HPDE6-E6E7 (cell line): ENCODE measurements around the gene ZNF518A.
"Not testable (repeated sequence)": the region's sequence is repeated elsewhere in the genome, so short reads cannot be mapped to it uniquely, and the experiment has no call there.

Source experiments
- DNase-seq: peaks from one replicate; pipeline ENCODE4 v3.0.0; 2011; ENCODE audit warnings: missing footprints; ENCODE audit errors: extremely low spot score

The ZNF518A gene

DNA sequence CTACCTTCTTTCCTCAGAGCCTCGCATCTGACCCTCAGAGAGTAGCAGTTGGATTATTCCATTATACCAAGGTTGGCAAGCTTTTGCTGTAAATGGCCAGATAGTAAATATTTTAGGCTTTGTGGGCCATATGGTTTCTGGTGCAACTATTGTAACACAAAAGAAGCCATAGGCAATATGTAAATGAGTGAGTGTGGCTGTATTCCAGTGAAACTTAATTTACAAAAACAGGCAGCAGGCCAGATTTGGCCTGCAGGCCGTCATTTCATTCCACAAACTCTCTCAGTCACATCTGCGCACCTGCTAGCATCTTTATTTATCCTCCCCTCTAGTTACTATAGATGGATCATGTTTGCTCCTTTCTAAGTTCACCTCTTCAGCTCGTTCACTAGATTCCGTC is 6.7 kb downstream of the ZNF518A start:
- no peak for DNase-seq

GRCh38 chr10:96137567-96137966 is 7.5 kb downstream of the ZNF518A start:
- DNase-seq: no peak

DNA sequence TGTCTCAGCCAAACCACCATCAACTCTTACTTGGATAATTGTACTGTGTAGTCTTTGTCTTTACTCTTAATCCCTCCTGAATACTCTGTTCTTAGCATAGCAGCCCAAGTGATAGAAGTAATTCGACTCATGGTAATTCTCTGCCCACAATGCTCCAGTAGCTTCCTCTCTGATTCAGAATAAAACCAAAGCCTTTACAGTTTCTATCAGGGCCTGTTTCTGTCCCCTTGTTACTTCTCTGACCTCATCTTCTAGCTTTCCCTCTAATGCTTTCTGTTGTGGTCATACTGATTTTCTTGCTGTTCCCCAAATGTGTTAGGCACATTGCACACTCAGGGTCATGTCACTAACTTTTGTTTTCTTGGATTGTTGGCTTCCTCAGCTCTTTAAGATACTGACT is 8.0 kb downstream of the ZNF518A start:
- DNase-seq: no peak

DNA sequence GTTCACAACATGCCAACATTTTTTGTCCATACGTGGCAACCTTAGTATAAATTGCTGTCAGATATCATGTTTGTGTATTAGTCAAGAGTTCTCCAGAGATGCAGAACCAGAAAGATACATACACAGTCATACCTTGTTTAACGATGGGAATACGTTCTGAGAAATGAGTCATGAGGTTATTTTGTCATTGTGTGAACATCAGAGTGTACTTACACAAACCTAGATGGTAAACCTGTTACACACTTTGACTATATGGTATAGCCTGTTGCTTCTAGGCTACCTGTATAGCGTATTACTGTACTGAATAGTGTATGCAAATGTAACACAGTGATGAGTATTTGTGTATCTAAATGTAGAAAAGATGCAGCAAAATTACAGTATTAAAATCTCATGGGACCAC is 22.3 kb downstream of the ZNF518A start:
- no peak for DNase-seq

DNA sequence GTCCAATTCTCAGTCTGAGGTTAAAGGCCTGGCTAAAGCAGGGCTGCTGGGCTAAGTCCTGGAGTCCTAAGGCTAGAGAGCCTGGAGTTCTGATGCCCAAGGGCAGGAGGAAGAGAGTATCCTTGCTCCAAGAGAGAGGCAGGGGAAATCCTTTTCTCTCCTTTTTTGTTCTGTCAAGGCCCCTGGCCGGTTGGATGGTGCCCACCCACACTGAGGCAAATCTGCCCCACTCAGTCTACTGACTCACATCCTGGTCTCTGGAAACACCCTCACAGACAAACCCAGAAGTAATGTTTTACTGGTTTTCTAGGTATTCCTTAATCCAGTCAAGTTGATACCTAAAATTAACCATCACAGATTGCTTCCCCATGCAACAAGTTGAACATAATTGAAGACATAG is 23.0 kb downstream of the ZNF518A start:
- DNase-seq: no peak

GRCh38 chr10:96165726-96166125 is 35.6 kb downstream of the ZNF518A start:
- DNase-seq: no peak

DNA sequence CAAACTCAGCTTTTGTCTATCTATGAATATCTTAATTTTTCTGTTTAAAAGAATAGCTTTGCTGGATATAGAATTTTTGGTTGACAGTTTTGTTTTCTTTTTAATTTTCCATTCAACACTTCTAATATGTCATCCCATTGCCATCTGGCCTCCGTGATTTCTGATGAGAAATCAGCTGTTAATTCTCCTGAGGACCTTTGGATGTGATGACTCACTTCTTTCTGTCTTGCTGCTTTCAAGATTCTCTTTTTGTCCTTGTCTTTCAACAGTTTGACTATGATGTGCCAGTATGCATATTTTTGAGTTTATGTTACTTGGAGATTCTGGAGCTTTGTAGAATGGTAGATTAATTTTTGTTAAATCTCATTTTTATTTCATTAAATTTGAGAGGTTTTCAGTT is 38.4 kb downstream of the ZNF518A start:
- no peak for DNase-seq

DNA sequence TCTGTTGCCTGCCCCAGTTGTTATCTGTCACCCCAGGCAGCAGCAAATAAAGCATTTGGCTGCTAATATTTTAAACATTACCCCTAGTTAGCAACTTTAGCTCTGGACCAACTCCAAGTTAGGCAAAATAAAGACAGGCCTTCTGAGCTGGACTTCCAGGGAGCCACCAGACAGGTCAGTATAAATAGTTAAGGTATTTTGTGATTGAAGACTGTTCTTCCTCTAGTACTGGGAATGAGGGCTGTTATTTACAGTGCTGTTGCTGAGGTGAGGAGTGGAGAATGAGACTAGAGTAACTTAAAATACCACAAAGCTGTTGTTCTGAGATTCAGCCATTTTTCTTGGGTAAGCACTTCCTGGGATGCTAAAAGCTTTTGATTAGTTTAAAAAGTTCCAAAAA is 40.1 kb downstream of the ZNF518A start:
- DNase-seq: no peak

GRCh38 chr10:96172666-96173065 is 42.6 kb downstream of the ZNF518A start:
- no peak for DNase-seq

- no peak for DNase-seq
Measured at GRCh38 chr10:96176985-96177384, 46.9 kb downstream of the ZNF518A start.

GRCh38 chr10:96188421-96188820 is 58.3 kb downstream of the ZNF518A start:
- no peak for DNase-seq

- no peak for DNase-seq
Measured at GRCh38 chr10:96188916-96189315, 58.8 kb downstream of the ZNF518A start.

GRCh38 chr10:96189505-96189904 is 59.4 kb downstream of the ZNF518A start:
- not testable (repeated sequence) for DNase-seq

DNA sequence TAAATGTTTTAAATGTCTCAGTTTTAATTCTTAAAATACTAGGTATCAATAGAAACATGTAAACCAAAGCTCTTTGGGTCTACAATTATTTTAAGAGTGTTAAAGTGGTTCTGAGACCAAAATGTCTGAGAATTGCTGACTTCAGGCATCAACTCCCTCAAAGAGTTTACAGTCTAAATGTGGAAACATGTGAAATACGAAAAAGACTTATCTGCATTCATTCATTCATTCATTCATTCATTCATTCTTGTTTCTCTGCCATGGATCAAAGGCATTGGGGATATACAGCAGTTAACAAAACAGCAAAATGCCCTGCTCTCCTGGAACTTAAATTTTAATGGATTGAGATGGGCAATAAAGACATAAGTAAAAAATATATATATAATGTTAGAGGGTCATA is 71.4 kb downstream of the ZNF518A start:
- DNase-seq: no peak

GRCh38 chr10:96205580-96205979 is 75.5 kb downstream of the ZNF518A start:
- DNase-seq: no peak

DNA sequence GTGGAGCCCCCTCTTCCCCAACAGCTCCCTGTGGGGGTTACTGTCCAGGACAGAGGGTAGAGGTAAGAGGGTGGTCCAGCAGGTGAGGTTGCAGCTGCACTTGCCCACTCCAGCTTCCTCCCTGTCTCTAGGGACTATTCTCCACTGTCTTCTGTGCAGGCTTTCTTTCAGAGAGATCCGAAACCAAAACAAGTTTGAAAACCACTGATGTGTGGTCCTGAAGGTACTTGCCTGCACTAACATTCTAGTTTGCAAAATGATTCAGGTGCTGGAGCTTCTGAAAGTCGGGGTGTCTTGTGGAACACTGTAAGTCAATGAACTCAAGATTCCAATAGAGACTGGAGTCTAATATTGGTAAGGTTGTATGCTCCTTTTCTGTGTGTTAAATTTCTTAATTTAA is 78.2 kb downstream of the ZNF518A start:
- no peak for DNase-seq

GRCh38 chr10:96208946-96209345 is 78.8 kb downstream of the ZNF518A start:
- DNase-seq: no peak

DNA sequence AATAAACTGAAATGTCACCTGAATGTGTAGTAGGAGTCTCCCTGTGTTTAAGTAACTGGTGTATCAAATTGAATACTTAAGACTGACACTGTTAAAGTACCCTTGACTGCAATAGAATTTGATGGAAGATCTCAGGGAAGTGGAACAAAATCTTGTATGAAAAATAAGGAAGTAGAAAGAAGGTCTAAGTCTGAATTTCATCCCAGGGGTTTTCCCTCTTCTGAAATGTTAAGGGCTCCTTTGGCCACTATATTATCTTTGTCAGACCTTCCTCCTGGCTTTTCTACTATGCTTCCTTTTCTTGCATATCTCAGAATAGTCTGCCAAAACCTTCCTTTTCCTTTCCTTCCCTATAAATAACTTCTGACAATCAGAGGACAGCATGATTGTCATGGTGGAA is 81.7 kb downstream of the ZNF518A start:
- DNase-seq: no peak

GRCh38 chr10:96212911-96213310 is 82.8 kb downstream of the ZNF518A start:
- no peak for DNase-seq
